ENCODE results near the gene ATP10B. TPM values are rescaled to one million over a fixed set of nuclear protein-coding genes. Genes with fewer than 3 reads are reported as not detected.

The ATP10B gene
- polyA plus RNA-seq, 1 donor (not counting 4 experiments of a cell fraction or from before 2014, with no cell fraction given) = 0.25 TPM

DNA sequence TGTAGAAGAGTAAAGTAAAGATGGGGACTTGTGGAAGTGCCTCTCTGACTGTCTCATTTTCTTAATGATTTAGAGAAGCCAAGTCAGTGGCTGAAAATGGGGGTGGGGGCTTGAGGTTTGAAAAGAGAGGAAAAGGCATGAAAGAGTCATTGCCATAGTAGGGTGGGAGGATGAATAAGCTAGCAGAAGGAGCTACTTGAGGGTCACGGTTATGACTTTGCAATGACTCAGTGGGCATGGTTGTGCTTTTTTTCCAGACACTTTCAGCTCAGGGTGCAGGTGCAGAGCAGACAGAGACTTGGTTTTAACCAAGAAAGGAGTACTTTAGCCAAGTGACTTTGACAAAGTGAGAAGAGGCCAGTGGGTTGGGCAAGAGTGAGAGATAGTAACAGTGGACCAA lies 312.6 kb downstream of the ATP10B start:
- no peak for TF ChIP-seq EZH2 (IDR thresholded peaks at IDR 0.05; ENCODE audit: low read length)
- TF ChIP-seq, protein P1, sequence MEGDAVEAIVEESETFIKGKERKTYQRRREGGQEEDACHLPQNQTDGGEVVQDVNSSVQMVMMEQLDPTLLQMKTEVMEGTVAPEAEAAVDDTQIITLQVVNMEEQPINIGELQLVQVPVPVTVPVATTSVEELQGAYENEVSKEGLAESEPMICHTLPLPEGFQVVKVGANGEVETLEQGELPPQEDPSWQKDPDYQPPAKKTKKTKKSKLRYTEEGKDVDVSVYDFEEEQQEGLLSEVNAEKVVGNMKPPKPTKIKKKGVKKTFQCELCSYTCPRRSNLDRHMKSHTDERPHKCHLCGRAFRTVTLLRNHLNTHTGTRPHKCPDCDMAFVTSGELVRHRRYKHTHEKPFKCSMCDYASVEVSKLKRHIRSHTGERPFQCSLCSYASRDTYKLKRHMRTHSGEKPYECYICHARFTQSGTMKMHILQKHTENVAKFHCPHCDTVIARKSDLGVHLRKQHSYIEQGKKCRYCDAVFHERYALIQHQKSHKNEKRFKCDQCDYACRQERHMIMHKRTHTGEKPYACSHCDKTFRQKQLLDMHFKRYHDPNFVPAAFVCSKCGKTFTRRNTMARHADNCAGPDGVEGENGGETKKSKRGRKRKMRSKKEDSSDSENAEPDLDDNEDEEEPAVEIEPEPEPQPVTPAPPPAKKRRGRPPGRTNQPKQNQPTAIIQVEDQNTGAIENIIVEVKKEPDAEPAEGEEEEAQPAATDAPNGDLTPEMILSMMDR (optimal IDR thresholded peaks at IDR 0.05 in 1 of 3, IDR thresholded peaks at IDR 0.05 in 1 of 3, conservative IDR thresholded peaks at IDR 0.05 in 1 of 3; ENCODE audit: extremely low read depth in 1 of 3, insufficient read depth in 2 of 3, low read length in 3 of 3) = no peak
- Histone ChIP-seq H3K9me3 (ENCODE audit: control insufficient read depth, low read depth, low read length) (no peaks in the 10 kb centered on the region), H2AFZ (ENCODE audit: control insufficient read depth, low read length) (no peak overlapping the region), H3K9me1 (ENCODE audit: control insufficient read depth, extremely low read depth, insufficient read depth, low read length) (no peaks in the 10 kb centered on the region), H3K4me1 (ENCODE audit: control insufficient read depth, extremely low read depth, insufficient read depth, low read length) (peaks cover 34% of the 10 kb centered on the region), H3K4me2 (ENCODE audit: control insufficient read depth, extremely low read depth, insufficient read depth, low read depth, low read length) (peak overlapping the region; percentile 27), H3K79me2 (ENCODE audit: control insufficient read depth, insufficient read depth, low read length) (no peaks in the 10 kb centered on the region), H3K27ac (ENCODE audit: control insufficient read depth, insufficient read depth, low read length) (no peak overlapping the region), H3K4me3 (ENCODE audit: control insufficient read depth in 2 of 3, extremely low read depth in 1 of 3, insufficient read depth in 2 of 3, low read depth in 1 of 3, low read length in 3 of 3) (no peak overlapping the region), H3K9ac (ENCODE audit: control insufficient read depth, extremely low read depth, insufficient read depth, low read length) (no peak overlapping the region), H3K27me3 (ENCODE audit: control insufficient read depth, extremely low read depth, insufficient read depth, low read length) (no peaks in the 10 kb centered on the region), H4K20me1 (ENCODE audit: control insufficient read depth, extremely low read depth, insufficient read depth, low read length) (no peaks in the 10 kb centered on the region), H3K36me3 (ENCODE audit: control insufficient read depth in 2 of 2, extremely low read depth in 1 of 2, insufficient read depth in 2 of 2, low read length in 2 of 2) (no peaks in the 10 kb centered on the region)
- dilution Hi-C loops (cut with MboI; ENCODE audit: extremely low pct_ligation_motif_present, low sequenced_read_pairs) = no loop called here
- no peak for FAIRE-seq
- DNase-seq (ENCODE audit: low read depth, low spot score) = no peak

DNA sequence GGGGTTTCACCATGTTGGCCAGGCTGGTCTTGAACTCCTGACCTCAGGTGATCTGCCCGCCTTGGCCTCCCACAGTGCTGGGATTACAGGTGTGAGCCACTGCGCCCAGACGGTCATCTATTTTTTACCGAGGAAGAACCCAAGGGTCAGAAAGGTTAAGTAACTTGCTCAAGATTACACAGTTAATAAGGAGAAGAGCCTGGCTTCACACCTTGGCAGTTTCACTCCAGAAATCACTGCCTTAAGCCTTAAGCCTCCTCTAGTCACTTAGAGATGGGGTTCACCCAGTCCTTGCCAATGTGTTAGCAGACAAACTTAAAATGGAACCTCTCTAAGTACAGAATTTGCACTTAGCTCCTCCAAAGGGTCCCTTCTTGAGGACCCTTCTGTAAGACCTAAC lies 314.1 kb downstream of the ATP10B start:
- Histone ChIP-seq H3K4me3 (ENCODE audit: control insufficient read depth in 2 of 3, extremely low read depth in 1 of 3, insufficient read depth in 2 of 3, low read depth in 1 of 3, low read length in 3 of 3) (no peak overlapping the region), H3K4me1 (ENCODE audit: control insufficient read depth, extremely low read depth, insufficient read depth, low read length) (peaks cover 25% of the 10 kb centered on the region), H3K4me2 (ENCODE audit: control insufficient read depth, extremely low read depth, insufficient read depth, low read depth, low read length) (no peak overlapping the region), H3K27me3 (ENCODE audit: control insufficient read depth, extremely low read depth, insufficient read depth, low read length) (no peaks in the 10 kb centered on the region), H3K27ac (ENCODE audit: control insufficient read depth, insufficient read depth, low read length) (no peak overlapping the region), H4K20me1 (ENCODE audit: control insufficient read depth, extremely low read depth, insufficient read depth, low read length) (no peaks in the 10 kb centered on the region), H3K9me3 (ENCODE audit: control insufficient read depth, low read depth, low read length) (no peaks in the 10 kb centered on the region), H3K9me1 (ENCODE audit: control insufficient read depth, extremely low read depth, insufficient read depth, low read length) (no peaks in the 10 kb centered on the region), H3K9ac (ENCODE audit: control insufficient read depth, extremely low read depth, insufficient read depth, low read length) (no peak overlapping the region), H3K79me2 (ENCODE audit: control insufficient read depth, insufficient read depth, low read length) (no peaks in the 10 kb centered on the region), H2AFZ (ENCODE audit: control insufficient read depth, low read length) (no peak overlapping the region), H3K36me3 (ENCODE audit: control insufficient read depth in 2 of 2, extremely low read depth in 1 of 2, insufficient read depth in 2 of 2, low read length in 2 of 2) (no peaks in the 10 kb centered on the region)
- dilution Hi-C loops (cut with MboI; ENCODE audit: extremely low pct_ligation_motif_present, low sequenced_read_pairs) = no loop called here
- no peak for FAIRE-seq
- no peak for DNase-seq (ENCODE audit: low read depth, low spot score)
- TF ChIP-seq, protein P1 (optimal IDR thresholded peaks at IDR 0.05 in 1 of 3, IDR thresholded peaks at IDR 0.05 in 1 of 3, conservative IDR thresholded peaks at IDR 0.05 in 1 of 3; ENCODE audit: extremely low read depth in 1 of 3, insufficient read depth in 2 of 3, low read length in 3 of 3) = no peak
- no peak for TF ChIP-seq EZH2 (IDR thresholded peaks at IDR 0.05; ENCODE audit: low read length)

Measured in keratinocyte (primary cell).